ENCODE results near the gene WDFY1.

DNA sequence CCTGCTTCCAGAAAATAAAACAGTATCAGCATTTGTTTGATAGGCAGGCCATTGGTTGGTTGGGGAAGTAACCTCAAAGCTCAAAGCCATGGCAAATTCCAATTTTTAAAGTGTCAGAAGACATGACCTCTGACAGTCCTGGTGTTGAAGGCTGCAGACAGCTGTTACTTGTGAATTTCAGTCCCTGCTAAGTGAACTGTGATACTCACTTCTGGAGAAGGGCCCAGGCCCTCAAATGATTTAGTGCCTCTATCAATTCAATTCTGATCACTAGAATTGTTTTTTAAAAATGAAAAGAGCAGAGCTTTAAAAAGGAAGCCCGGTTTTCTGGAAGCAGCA is 35.2 kb upstream of the WDFY1 start:
- TF ChIP-seq POLR2A (IDR thresholded peaks at IDR 0.05), result no peak
- TF ChIP-seq, protein P1, sequence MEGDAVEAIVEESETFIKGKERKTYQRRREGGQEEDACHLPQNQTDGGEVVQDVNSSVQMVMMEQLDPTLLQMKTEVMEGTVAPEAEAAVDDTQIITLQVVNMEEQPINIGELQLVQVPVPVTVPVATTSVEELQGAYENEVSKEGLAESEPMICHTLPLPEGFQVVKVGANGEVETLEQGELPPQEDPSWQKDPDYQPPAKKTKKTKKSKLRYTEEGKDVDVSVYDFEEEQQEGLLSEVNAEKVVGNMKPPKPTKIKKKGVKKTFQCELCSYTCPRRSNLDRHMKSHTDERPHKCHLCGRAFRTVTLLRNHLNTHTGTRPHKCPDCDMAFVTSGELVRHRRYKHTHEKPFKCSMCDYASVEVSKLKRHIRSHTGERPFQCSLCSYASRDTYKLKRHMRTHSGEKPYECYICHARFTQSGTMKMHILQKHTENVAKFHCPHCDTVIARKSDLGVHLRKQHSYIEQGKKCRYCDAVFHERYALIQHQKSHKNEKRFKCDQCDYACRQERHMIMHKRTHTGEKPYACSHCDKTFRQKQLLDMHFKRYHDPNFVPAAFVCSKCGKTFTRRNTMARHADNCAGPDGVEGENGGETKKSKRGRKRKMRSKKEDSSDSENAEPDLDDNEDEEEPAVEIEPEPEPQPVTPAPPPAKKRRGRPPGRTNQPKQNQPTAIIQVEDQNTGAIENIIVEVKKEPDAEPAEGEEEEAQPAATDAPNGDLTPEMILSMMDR (IDR thresholded peaks at IDR 0.05), result no peak
